ENCODE measurements around the gene GRAMD1B. TPM values are rescaled to one million over a fixed set of nuclear protein-coding genes. Genes with fewer than 3 reads are reported as not detected.

GRAMD1B gene
- total RNA-seq, 3 donors from 2014 or later = 2.0 to 10.2 (median 8.2) TPM

DNA sequence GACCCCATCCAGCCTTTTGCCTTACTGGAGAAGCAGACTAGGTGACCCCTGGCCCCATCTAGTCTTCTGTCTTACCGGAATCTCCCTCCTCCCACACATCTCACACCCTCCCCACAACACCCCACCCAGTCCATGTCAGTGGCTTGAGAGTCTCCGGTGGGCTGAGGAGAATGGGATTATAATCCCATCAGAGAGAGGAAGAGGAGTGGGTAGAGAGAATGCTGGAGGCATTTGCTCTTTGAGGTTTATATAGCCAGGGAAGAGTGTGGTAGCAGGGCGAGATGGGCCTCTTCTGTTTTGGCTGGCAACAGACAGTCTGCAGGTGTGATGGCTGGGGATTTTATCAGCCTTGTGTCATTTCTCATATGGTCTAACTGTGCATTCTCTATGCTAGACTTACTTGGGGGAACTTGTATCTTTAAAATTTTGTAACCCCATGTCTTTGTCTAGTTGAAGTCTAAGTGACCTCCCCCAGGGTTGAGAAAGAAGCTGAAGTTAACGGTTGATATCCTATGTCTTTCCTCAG is 50.3 kb downstream of the GRAMD1B start:
- intact Hi-C loops (cut with DNase I; ENCODE audit: low total_unique reads) = loop anchor here (10.0 kb wide), 1 partner anchor 186 kb away; no protein-coding TSS in a partner anchor
- H3K9me3 ChIP-seq = no peaks in the 10 kb centered on the region
- H3K4me1 ChIP-seq = no peaks in the 10 kb centered on the region
- H3K27me3 ChIP-seq = no peaks in the 10 kb centered on the region
- no peak for DNase-seq (ENCODE audit: low spot score in 2 of 2)
- no peak for TF ChIP-seq POLR2AphosphoS5 (IDR thresholded peaks at IDR 0.05)
- TF ChIP-seq, protein P1, sequence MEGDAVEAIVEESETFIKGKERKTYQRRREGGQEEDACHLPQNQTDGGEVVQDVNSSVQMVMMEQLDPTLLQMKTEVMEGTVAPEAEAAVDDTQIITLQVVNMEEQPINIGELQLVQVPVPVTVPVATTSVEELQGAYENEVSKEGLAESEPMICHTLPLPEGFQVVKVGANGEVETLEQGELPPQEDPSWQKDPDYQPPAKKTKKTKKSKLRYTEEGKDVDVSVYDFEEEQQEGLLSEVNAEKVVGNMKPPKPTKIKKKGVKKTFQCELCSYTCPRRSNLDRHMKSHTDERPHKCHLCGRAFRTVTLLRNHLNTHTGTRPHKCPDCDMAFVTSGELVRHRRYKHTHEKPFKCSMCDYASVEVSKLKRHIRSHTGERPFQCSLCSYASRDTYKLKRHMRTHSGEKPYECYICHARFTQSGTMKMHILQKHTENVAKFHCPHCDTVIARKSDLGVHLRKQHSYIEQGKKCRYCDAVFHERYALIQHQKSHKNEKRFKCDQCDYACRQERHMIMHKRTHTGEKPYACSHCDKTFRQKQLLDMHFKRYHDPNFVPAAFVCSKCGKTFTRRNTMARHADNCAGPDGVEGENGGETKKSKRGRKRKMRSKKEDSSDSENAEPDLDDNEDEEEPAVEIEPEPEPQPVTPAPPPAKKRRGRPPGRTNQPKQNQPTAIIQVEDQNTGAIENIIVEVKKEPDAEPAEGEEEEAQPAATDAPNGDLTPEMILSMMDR (IDR thresholded peaks at IDR 0.05) = no peak
- TF ChIP-seq POLR2A (IDR thresholded peaks at IDR 0.05) = no peak
- no peak overlapping the region for H3K27ac ChIP-seq
- H3K36me3 ChIP-seq = no peaks in the 10 kb centered on the region
- no peak overlapping the region for H3K4me3 ChIP-seq

DNA sequence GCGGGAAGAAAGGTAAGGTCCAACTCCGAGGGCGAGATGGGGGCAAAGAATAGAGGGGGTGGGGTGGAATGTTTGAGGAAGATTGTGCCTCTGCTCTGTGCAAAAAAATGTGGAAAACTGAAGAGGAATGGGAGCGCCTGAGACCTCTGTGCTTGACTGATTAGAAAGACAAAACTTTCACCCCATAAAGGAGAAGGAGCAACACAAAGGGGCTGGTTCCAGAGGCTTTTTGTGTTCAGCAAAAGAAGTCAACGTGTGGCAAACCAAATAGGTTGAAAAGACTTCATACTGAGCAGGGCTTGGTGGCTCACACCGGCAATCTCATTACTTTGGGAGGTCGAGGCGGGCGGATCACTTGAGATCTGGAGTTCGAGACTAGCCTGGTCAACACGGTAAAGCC is 50.8 kb downstream of the GRAMD1B start:
- Histone ChIP-seq H3K4me1 (no peaks in the 10 kb centered on the region), H3K27me3 (no peaks in the 10 kb centered on the region), H3K27ac (no peak overlapping the region), H3K4me3 (no peak overlapping the region), H3K36me3 (no peaks in the 10 kb centered on the region), H3K9me3 (no peaks in the 10 kb centered on the region)
- no peak for DNase-seq (ENCODE audit: low spot score in 2 of 2)
- intact Hi-C loops (cut with DNase I; ENCODE audit: low total_unique reads) = loop anchor here (10.0 kb wide), 1 partner anchor 186 kb away; no protein-coding TSS in a partner anchor
- TF ChIP-seq, protein P1 (IDR thresholded peaks at IDR 0.05) = no peak
- TF ChIP-seq POLR2A (IDR thresholded peaks at IDR 0.05) (no peak), POLR2AphosphoS5 (IDR thresholded peaks at IDR 0.05) (no peak)

DNA sequence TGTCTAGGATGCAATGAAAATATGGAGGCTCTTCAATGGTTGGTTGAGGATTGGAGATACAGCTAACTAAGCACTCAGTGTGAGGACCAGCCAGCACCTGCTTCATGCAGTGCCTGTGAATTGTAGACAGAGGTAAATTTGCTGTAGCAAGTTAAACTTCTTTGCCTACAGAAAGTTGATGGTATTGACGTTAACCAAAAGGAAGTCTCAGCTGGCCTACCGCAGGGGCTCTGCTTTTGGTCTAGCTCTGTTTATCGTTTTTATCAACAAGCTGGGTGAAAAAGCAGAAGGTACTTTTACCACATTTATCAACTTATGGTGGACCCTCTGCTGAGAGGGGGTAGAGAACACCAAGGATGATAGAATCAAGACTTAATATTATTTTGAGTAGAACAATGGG is 51.6 kb downstream of the GRAMD1B start:
- intact Hi-C loops (cut with DNase I; ENCODE audit: low total_unique reads) = loop anchor here (10.0 kb wide), 1 partner anchor 187 kb away; no protein-coding TSS in a partner anchor
- H3K4me3 ChIP-seq = no peak overlapping the region
- TF ChIP-seq POLR2AphosphoS5 (IDR thresholded peaks at IDR 0.05) = no peak
- TF ChIP-seq, protein P1 (IDR thresholded peaks at IDR 0.05) = no peak
- no peak for TF ChIP-seq POLR2A (IDR thresholded peaks at IDR 0.05)
- no peaks in the 10 kb centered on the region for H3K9me3 ChIP-seq
- no peak overlapping the region for H3K27ac ChIP-seq
- no peaks in the 10 kb centered on the region for H3K36me3 ChIP-seq
- no peaks in the 10 kb centered on the region for H3K27me3 ChIP-seq
- DNase-seq (ENCODE audit: low spot score in 2 of 2) = no peak
- H3K4me1 ChIP-seq = no peaks in the 10 kb centered on the region

DNA sequence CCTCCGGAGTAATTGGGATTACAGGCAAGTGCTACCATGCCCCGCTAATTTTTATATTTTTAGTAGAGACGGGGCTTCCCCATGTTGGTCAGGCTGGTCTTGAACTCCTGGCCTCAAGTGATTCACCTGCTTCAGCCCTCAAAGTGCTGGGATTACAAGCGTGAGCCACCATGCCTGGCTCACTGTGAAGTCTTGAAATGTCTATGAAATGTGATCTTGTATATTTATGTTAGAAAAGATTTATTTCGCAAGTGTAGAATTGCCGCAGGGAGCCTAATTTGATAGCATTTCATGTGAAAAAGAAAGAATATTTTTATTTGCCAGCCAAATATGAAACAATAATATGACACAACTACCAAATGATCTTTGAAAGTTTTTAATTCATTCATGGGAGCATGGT is 52.1 kb downstream of the GRAMD1B start:
- no peaks in the 10 kb centered on the region for H3K27me3 ChIP-seq
- no peak overlapping the region for H3K27ac ChIP-seq
- no peak overlapping the region for H3K4me3 ChIP-seq
- no peaks in the 10 kb centered on the region for H3K4me1 ChIP-seq
- H3K9me3 ChIP-seq = no peaks in the 10 kb centered on the region
- DNase-seq (ENCODE audit: low spot score in 2 of 2) = no peak
- intact Hi-C loops (cut with DNase I; ENCODE audit: low total_unique reads) = loop anchor here (10.0 kb wide), 1 partner anchor 187 kb away; no protein-coding TSS in a partner anchor
- no peaks in the 10 kb centered on the region for H3K36me3 ChIP-seq
- no peak for TF ChIP-seq POLR2A (IDR thresholded peaks at IDR 0.05)
- no peak for TF ChIP-seq POLR2AphosphoS5 (IDR thresholded peaks at IDR 0.05)
- TF ChIP-seq, protein P1 (IDR thresholded peaks at IDR 0.05) = no peak

DNA sequence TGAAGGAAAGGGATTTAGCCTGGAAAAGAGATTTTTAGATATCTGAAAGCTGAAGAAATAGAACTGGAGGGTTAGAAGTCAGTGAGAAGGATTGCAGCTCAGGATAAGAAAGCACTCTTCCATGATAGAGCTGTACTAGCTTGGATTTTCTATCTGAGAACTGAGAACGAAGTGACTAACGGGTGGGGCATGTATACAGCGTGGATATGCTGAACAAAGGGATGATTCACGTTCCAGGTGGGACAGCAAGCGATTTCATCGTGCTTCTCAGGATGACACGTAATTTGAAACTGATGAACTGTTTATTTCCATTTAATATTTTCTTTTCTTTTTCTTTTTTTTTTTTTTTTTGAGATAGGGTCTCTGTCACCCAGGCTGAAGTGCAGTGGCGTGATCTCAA is 53.0 kb downstream of the GRAMD1B start:
- Histone ChIP-seq H3K9me3 (no peaks in the 10 kb centered on the region), H3K4me1 (no peaks in the 10 kb centered on the region), H3K27me3 (no peaks in the 10 kb centered on the region), H3K4me3 (no peak overlapping the region), H3K27ac (no peak overlapping the region), H3K36me3 (no peaks in the 10 kb centered on the region)
- intact Hi-C loops (cut with DNase I; ENCODE audit: low total_unique reads) = loop anchor here (10.0 kb wide), 1 partner anchor 188 kb away; no protein-coding TSS in a partner anchor
- TF ChIP-seq, protein P1 (IDR thresholded peaks at IDR 0.05) = no peak
- TF ChIP-seq POLR2AphosphoS5 (IDR thresholded peaks at IDR 0.05) = no peak
- TF ChIP-seq POLR2A (IDR thresholded peaks at IDR 0.05) = no peak
- no peak for DNase-seq (ENCODE audit: low spot score in 2 of 2)

Data from breast epithelium (tissue), 4 donors.